Measurements from ENCODE around the gene APOBEC3H. TPM values are rescaled to one million over a fixed set of nuclear protein-coding genes. Genes with fewer than 3 reads are reported as not detected.
A peak's percentile ranks its signal among the peaks of the same experiment; 100 is the strongest.
"Not testable (repeated sequence)": the region's sequence is repeated elsewhere in the genome, so short reads cannot be mapped to it uniquely, and the experiment has no call there.

The APOBEC3H gene
- total and polyA plus RNA-seq, 12 donors, result 0.15 to 8.6 (median 0.52) TPM; not detected in 3

GRCh38 chr22:39068033-39068785 lies 28.8 kb upstream of the APOBEC3H start:
- H3K9me3 ChIP-seq (replicated peaks in 1 of 3), result no peaks in the 10 kb centered on the region
- H3K4me3 ChIP-seq, result no peak overlapping the region
- H3K4me1 ChIP-seq (replicated peaks in 1 of 2), result no peaks in the 10 kb centered on the region
- H3K27me3 ChIP-seq, result no peaks in the 10 kb centered on the region
- H3K27ac ChIP-seq, result no peak overlapping the region
- WGBS, 4 donors, result 81 to 87% (median 86%) methylated on average over 11 to 13 of the region's 13 CpGs
- no peak for TF ChIP-seq CTCF (IDR thresholded peaks at IDR 0.05)
- TF ChIP-seq POLR2A (IDR thresholded peaks at IDR 0.05), result no peak
- intact Hi-C loops (cut with DNase I), result no loop called here
- H3K36me3 ChIP-seq (replicated peaks in 1 of 2), result no peaks in the 10 kb centered on the region
- no peak for DNase-seq

GRCh38 chr22:39070186-39070585 lies 26.9 kb upstream of the APOBEC3H start:
- no peaks in the 10 kb centered on the region for H3K27me3 ChIP-seq
- no peaks in the 10 kb centered on the region for H3K36me3 ChIP-seq (replicated peaks in 1 of 2)
- no peak for DNase-seq
- TF ChIP-seq POLR2A (IDR thresholded peaks at IDR 0.05) (no peak), CTCF (IDR thresholded peaks at IDR 0.05) (no peak)
- intact Hi-C loops (cut with DNase I), result no loop called here
- no peaks in the 10 kb centered on the region for H3K9me3 ChIP-seq (replicated peaks in 1 of 3)
- no peak overlapping the region for H3K4me3 ChIP-seq
- H3K27ac ChIP-seq, result no peak overlapping the region
- H3K4me1 ChIP-seq (replicated peaks in 1 of 2), result no peaks in the 10 kb centered on the region
- 86 to 94% (median 92%) methylated on average over 7 of the region's 7 CpGs for WGBS, 4 donors

DNA sequence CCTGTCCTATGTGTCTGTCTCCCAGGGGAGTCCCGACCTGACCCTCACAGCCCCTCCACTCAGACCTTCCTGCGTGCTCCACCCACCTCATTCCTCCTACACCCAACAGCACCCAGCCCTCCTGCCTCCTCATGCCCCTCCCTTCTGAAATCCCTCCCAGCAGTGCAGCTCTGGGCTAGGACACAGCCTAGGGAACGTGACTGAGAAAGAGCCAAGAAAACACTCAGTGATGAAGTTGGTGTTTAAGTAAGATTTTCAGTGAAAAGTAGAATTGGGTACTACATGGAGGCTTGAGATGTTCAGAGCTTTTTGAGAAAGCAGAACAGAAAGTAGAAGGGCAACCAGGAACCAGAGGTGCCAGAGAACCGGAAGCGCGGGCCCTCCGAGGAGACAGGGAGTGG lies 24.5 kb upstream of the APOBEC3H start:
- H3K9me3 ChIP-seq (replicated peaks in 1 of 3); H3K36me3 ChIP-seq (replicated peaks in 1 of 2); DNase-seq; H3K4me3 ChIP-seq; H3K27me3 ChIP-seq; intact Hi-C loops (cut with DNase I); H3K4me1 ChIP-seq (replicated peaks in 1 of 2); H3K27ac ChIP-seq: not testable (repeated sequence)
- 73 to 85% (median 83%) methylated on average over 6 to 7 of the region's 7 CpGs for WGBS, 4 donors

DNA sequence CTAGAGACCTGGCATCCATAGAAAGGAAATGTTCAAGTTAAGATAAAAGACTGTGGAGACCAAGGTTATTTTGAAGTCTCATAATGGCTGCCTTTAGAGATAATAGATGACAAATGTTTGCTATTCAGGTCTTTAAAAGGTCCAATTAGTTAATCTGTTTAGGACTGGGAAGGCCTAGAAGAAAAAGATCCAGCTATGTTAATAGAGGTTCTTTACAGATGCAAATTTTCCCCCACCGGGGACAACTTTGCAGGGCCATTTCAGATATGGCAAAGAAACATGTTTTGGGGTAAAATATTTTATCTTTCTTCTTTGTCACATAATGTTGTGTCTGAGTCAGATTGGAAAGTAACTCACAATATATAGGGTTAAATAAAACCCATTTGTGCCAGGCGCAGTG lies 23.1 kb upstream of the APOBEC3H start:
- no peak overlapping the region for H3K4me3 ChIP-seq
- DNase-seq, result no peak
- intact Hi-C loops (cut with DNase I), result no loop called here
- no peaks in the 10 kb centered on the region for H3K36me3 ChIP-seq (replicated peaks in 1 of 2)
- H3K4me1 ChIP-seq (replicated peaks in 1 of 2), result peaks cover 0 to 7% of the 10 kb centered on the region in 2 donors
- no peaks in the 10 kb centered on the region for H3K9me3 ChIP-seq (replicated peaks in 1 of 3)
- WGBS, 4 donors, result 43 to 47% (median 46%) methylated on average over 2 of the region's 2 CpGs
- TF ChIP-seq CTCF (IDR thresholded peaks at IDR 0.05) (no peak), POLR2A (IDR thresholded peaks at IDR 0.05) (no peak)
- H3K27me3 ChIP-seq, result no peaks in the 10 kb centered on the region
- H3K27ac ChIP-seq, result peak overlapping the region in 1 of 5 donors; percentile 16

GRCh38 chr22:39076155-39077025 lies 20.7 kb upstream of the APOBEC3H start:
- peak overlapping the region in 2 of 5 donors; percentile 60 to 91 for H3K27ac ChIP-seq

More at GRCh38 chr22:39076155-39077025, 20.7 kb upstream of the APOBEC3H start:
- H3K36me3 ChIP-seq (replicated peaks in 1 of 2); DNase-seq; intact Hi-C loops (cut with DNase I); H3K27me3 ChIP-seq; H3K4me1 ChIP-seq (replicated peaks in 1 of 2); H3K9me3 ChIP-seq (replicated peaks in 1 of 3): not testable (repeated sequence)
- H3K4me3 ChIP-seq, result peak overlapping the region in 1 of 4 donors; percentile 76
- WGBS, 4 donors, result 25 to 39% (median 35%) methylated on average over 8 to 22 of the region's 24 CpGs

Measured in adrenal gland (tissue), 12 donors.